Panc1 (cell line): ENCODE data around the gene TMOD4. TPM values are rescaled to one million over a fixed set of nuclear protein-coding genes. Genes with fewer than 3 reads are reported as not detected.

Source experiments
- ATAC-seq: fragments of 200-7000 bp; cut with Tn5 transposase; 2 replicates; pipeline ENCODE4 v1.9.1; 2020; ENCODE audit warnings: mild to moderate bottlenecking, moderate library complexity
- BruUV-seq: library from RNA; stranded (reverse); fragments of 400-500 nt; replicated peaks from 2 replicates; lab custom pipeline; 2021; lab: Mats Ljungman, UMichigan
- CTCF ChIA-PET: fragments of 300-600 bp; sonication (Branson Sonifier 250); formaldehyde crosslinking; loops from one replicate; lab custom pipeline; 2022; ENCODE audit warnings: antibody characterized with exemption; lab: Charles Lee
- POLR2A ChIA-PET: fragments of 300-600 bp; sonication (Branson Sonifier 250); formaldehyde crosslinking; loops from one replicate; lab custom pipeline; 2022; ENCODE audit warnings: antibody characterized with exemption; lab: Charles Lee
- DNase-seq: peaks from one replicate; pipeline ENCODE4 v3.0.0-alpha.2; 2010; ENCODE audit warnings: low read depth, low spot score
- H3K27ac ChIP-seq: 2 replicates; pipeline ENCODE4 v1.5.1; 2011; ENCODE audit warnings: mild to moderate bottlenecking, low read length, inconsistent platforms
- H3K27me3 ChIP-seq: fragments of 200-500 bp; sonication (Bioruptor generic); 2 replicates; pipeline ENCODE4 v1.6.0; 2014; ENCODE audit warnings: low read length, inconsistent platforms; ENCODE audit not compliant: control insufficient read depth, insufficient read depth
- H3K36me3 ChIP-seq: fragments of 200-500 bp; sonication (Bioruptor generic); 2 replicates; pipeline ENCODE4 v1.5.1; 2014; ENCODE audit warnings: inconsistent platforms, mild to moderate bottlenecking, low read length, moderate library complexity; ENCODE audit not compliant: control insufficient read depth, insufficient read depth
- H3K4me1 ChIP-seq: 2 replicates; pipeline ENCODE4 v1.5.1; 2011; ENCODE audit warnings: inconsistent platforms, mild to moderate bottlenecking, low read length, moderate library complexity; ENCODE audit not compliant: control insufficient read depth, insufficient read depth
- H3K4me3 ChIP-seq, 2 experiments: 2 replicates each; pipeline ENCODE4 v1.5.1; 2011 to 2012; ENCODE audit warnings: low read depth in 2 of 2, low read length in 2 of 2, mild to moderate bottlenecking in 2 of 2, inconsistent platforms in 1 of 2, moderate library complexity in 1 of 2
- H3K9me3 ChIP-seq: fragments of 200-500 bp; sonication (Bioruptor generic); 2 replicates; pipeline ENCODE4 v1.5.1; 2014; ENCODE audit warnings: low read depth, mild to moderate bottlenecking, inconsistent platforms, low read length, moderate library complexity; ENCODE audit not compliant: control insufficient read depth, insufficient read depth
- POLR2AphosphoS5 ChIP-seq: IDR thresholded peaks from 2 replicates; pipeline ENCODE4 v1.6.1; 2012; ENCODE audit warnings: mild to moderate bottlenecking, low read depth, low read length, moderate library complexity
- SIN3A ChIP-seq: IDR thresholded peaks from 2 replicates; pipeline ENCODE4 v1.6.1; 2012; ENCODE audit warnings: low read depth, mild to moderate bottlenecking, low read length, moderate library complexity, borderline replicate concordance; ENCODE audit not compliant: insufficient read depth
- TCF7L2 ChIP-seq: IDR thresholded peaks from 2 replicates; pipeline ENCODE4 v1.6.1; 2011; ENCODE audit warnings: mild to moderate bottlenecking, low read depth, low read length, inconsistent platforms
- in situ Hi-C: cut with HindIII; loops from 2 replicates; pipeline ENCODE4 v1.10.0; 2016; ENCODE audit warnings: low sequenced_read_pairs, low pct_unique_long_range_greater_than_20kb
- intact Hi-C: fragments of 100-400 bp; cut with micrococcal nuclease; formaldehyde crosslinking; loops from one replicate; pipeline ENCODE4 v1.10.0; 2022; ENCODE audit not compliant: unreplicated experiment
- total RNA-seq: library from RNA; stranded (reverse); gene quantifications from one replicate; pipeline ENCODE4 v1.2.1, GENCODE V29; 2021; ENCODE audit not compliant: unreplicated experiment
- TF ChIP-seq, protein P1 (sequence below): fragments of 450-650 bp; IDR thresholded peaks from 2 replicates; pipeline ENCODE4 v1.5.1; 2017; ENCODE audit warnings: mild to moderate bottlenecking
- TF ChIP-seq, protein P2 (sequence below), 2 experiments: IDR thresholded peaks; 2 replicates each; pipeline ENCODE4 v1.6.1; 2011 to 2012; ENCODE audit warnings: low read depth in 2 of 2, control low read depth in 1 of 2, low read length in 1 of 2, mild to moderate bottlenecking in 1 of 2, moderate library complexity in 1 of 2; ENCODE audit not compliant: insufficient read depth in 1 of 2

TMOD4 gene
- total RNA-seq, 1 experiment from 2014 or later: 0.80 TPM

DNA sequence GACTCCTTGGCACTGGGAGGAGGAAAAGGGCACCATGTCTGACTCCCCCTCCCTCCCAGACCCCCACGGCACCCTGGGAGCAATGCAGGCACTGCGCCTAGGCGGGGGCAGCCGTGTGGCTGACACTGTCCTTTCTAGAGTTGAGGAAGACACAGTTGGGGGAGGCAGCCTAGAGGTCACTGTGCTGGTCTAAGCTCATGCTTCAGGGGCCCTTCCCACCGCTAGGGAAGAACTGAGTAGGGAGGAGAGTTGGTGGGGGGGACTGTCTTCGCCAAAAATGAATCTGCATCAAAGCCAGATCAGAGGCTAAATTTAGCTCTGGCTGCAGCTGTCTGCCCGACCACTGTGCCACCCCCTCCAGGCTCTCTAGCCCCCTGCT, 32.7 kb downstream of the TMOD4 start:
- ChIA-PET CTCF (interaction anchor here (1.1 kb wide), 1 partner anchor 43 kb away, joined by 4 read pairs; no protein-coding TSS in a partner anchor), POLR2A (no interaction called here)
- H3K9me3 ChIP-seq: no peaks in the 10 kb centered on the region
- BruUV-seq: no TSS peak
- ATAC-seq (no peak), DNase-seq (no peak)
- H3K27me3 ChIP-seq: no peaks in the 10 kb centered on the region
- no peaks in the 10 kb centered on the region for H3K36me3 ChIP-seq
- H3K27ac ChIP-seq: no peak overlapping the region
- H3K4me1 ChIP-seq: peaks cover 7% of the 10 kb centered on the region; the same call in 1 of the 2 replicates
- H3K4me3 ChIP-seq: no peak overlapping the region
- in situ Hi-C loops: no loop called here
- TF ChIP-seq, protein P1, sequence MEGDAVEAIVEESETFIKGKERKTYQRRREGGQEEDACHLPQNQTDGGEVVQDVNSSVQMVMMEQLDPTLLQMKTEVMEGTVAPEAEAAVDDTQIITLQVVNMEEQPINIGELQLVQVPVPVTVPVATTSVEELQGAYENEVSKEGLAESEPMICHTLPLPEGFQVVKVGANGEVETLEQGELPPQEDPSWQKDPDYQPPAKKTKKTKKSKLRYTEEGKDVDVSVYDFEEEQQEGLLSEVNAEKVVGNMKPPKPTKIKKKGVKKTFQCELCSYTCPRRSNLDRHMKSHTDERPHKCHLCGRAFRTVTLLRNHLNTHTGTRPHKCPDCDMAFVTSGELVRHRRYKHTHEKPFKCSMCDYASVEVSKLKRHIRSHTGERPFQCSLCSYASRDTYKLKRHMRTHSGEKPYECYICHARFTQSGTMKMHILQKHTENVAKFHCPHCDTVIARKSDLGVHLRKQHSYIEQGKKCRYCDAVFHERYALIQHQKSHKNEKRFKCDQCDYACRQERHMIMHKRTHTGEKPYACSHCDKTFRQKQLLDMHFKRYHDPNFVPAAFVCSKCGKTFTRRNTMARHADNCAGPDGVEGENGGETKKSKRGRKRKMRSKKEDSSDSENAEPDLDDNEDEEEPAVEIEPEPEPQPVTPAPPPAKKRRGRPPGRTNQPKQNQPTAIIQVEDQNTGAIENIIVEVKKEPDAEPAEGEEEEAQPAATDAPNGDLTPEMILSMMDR: no peak
- TF ChIP-seq TCF7L2 (no peak), SIN3A (no peak), POLR2AphosphoS5 (no peak)
- TF ChIP-seq, protein P2, sequence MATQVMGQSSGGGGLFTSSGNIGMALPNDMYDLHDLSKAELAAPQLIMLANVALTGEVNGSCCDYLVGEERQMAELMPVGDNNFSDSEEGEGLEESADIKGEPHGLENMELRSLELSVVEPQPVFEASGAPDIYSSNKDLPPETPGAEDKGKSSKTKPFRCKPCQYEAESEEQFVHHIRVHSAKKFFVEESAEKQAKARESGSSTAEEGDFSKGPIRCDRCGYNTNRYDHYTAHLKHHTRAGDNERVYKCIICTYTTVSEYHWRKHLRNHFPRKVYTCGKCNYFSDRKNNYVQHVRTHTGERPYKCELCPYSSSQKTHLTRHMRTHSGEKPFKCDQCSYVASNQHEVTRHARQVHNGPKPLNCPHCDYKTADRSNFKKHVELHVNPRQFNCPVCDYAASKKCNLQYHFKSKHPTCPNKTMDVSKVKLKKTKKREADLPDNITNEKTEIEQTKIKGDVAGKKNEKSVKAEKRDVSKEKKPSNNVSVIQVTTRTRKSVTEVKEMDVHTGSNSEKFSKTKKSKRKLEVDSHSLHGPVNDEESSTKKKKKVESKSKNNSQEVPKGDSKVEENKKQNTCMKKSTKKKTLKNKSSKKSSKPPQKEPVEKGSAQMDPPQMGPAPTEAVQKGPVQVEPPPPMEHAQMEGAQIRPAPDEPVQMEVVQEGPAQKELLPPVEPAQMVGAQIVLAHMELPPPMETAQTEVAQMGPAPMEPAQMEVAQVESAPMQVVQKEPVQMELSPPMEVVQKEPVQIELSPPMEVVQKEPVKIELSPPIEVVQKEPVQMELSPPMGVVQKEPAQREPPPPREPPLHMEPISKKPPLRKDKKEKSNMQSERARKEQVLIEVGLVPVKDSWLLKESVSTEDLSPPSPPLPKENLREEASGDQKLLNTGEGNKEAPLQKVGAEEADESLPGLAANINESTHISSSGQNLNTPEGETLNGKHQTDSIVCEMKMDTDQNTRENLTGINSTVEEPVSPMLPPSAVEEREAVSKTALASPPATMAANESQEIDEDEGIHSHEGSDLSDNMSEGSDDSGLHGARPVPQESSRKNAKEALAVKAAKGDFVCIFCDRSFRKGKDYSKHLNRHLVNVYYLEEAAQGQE (IDR thresholded peaks at IDR 0.05; ENCODE audit: insufficient read depth in 1 of 2, low read depth in 2 of 2, low read length in 1 of 2): no peak
- intact Hi-C loops: no loop called here

DNA sequence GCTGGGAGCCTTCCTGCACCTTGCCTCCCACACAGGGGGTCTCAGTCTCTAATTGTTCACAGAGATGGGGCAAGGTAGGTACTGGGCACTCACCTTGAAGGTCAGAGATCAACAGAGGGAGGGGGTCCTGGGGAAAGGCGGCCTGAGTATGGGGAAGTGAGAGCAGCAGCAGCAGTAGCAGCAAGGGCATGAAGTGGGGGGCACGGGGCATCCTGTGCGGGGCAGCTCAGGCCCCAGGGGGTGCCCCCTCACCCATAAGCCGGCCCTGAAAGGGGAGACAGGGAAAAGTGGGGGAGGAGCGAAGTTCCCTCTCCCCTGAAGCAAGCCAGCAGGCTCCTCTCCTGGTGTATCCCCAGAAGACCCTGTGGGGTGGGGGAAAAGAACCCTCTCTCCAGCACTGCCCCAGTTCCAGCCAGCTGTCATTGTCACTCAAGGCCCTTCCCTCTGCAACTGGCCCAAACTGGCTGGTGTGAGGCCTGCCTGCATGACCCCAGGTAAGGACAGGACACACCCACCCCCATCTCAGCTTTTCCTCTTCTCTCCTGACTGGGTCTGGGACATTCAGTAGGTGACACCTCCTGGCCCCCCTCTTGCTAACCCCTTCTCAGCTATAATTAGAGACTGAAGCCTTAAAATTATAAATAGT, 33.2 kb downstream of the TMOD4 start:
- POLR2A ChIA-PET: no interaction called here
- no TSS peak for BruUV-seq
- H3K27me3 ChIP-seq: no peaks in the 10 kb centered on the region
- TF ChIP-seq SIN3A (no peak), POLR2AphosphoS5 (no peak), TCF7L2 (no peak)
- TF ChIP-seq, protein P1: no peak
- TF ChIP-seq, protein P2 (IDR thresholded peaks at IDR 0.05; ENCODE audit: insufficient read depth in 1 of 2, low read depth in 2 of 2, low read length in 1 of 2): no peak
- in situ Hi-C loops: no loop called here
- intact Hi-C loops: no loop called here
- H3K36me3 ChIP-seq: no peaks in the 10 kb centered on the region
- ATAC-seq (no peak), DNase-seq (no peak)
- H3K4me3 ChIP-seq: no peak overlapping the region
- H3K9me3 ChIP-seq: no peaks in the 10 kb centered on the region
- H3K27ac ChIP-seq: no peak overlapping the region
- CTCF ChIA-PET: no interaction called here
- peaks cover 7% of the 10 kb centered on the region; the same call in 1 of the 2 replicates for H3K4me1 ChIP-seq
